NB4 (cell line): ENCODE data around the gene SPSB3.

ENCODE experiments used
- POLR2A ChIP-seq: IDR thresholded peaks from 2 replicates; pipeline ENCODE4 v1.6.1; 2011; ENCODE audit warnings: mild to moderate bottlenecking; ENCODE audit not compliant: insufficient read length; ENCODE audit errors: extremely low read depth
- TF ChIP-seq, protein P1 (sequence below): IDR thresholded peaks from one replicate; pipeline ENCODE4 v1.5.1; 2012; ENCODE audit warnings: low read depth, low read length
- TF ChIP-seq, protein P2 (sequence below): IDR thresholded peaks from 2 replicates; pipeline ENCODE4 v1.6.1; 2011; ENCODE audit warnings: low read depth, low read length

DNA sequence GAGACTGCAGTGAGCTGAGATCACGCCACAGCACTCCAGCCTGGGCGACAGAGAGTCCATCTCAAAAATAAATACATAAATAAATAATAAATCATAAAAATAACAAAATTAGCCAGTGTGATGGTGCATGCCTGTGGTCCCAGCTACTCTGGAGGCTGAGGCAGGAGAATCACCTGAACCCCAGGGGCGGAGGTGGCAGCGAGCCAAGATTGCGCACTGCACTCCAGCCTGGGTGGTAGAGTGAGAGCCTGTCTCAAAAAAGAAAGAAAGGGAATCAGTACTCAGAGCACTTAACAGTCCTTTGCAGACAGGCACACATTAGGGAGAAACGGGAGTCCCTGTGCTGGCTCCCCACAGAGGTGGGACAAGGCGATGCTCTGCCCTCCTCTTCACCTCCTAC is 51.3 kb downstream of the SPSB3 start:
- TF ChIP-seq, protein P1, sequence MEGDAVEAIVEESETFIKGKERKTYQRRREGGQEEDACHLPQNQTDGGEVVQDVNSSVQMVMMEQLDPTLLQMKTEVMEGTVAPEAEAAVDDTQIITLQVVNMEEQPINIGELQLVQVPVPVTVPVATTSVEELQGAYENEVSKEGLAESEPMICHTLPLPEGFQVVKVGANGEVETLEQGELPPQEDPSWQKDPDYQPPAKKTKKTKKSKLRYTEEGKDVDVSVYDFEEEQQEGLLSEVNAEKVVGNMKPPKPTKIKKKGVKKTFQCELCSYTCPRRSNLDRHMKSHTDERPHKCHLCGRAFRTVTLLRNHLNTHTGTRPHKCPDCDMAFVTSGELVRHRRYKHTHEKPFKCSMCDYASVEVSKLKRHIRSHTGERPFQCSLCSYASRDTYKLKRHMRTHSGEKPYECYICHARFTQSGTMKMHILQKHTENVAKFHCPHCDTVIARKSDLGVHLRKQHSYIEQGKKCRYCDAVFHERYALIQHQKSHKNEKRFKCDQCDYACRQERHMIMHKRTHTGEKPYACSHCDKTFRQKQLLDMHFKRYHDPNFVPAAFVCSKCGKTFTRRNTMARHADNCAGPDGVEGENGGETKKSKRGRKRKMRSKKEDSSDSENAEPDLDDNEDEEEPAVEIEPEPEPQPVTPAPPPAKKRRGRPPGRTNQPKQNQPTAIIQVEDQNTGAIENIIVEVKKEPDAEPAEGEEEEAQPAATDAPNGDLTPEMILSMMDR = no peak
- no peak for TF ChIP-seq POLR2A
- TF ChIP-seq, protein P2, sequence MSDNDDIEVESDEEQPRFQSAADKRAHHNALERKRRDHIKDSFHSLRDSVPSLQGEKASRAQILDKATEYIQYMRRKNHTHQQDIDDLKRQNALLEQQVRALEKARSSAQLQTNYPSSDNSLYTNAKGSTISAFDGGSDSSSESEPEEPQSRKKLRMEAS = no peak
